SK-N-SH treated with all-trans-retinoic acid at 6 μM for 48 hours (cell line): ENCODE measurements around the gene KLHL40.

ENCODE experiments used
- ATAC-seq: fragments of 200-7000 bp; cut with Tn5 transposase; 3 replicates; pipeline ENCODE4 v1.9.1; 2020; ENCODE audit warnings: mild to moderate bottlenecking, moderate library complexity
- BACH2 ChIP-seq: fragments of 250-450 bp; sonication (Bioruptor Pico); IDR thresholded peaks from 2 replicates; pipeline ENCODE4 v1.9.0; 2021; ENCODE audit warnings: mild to moderate bottlenecking, borderline replicate concordance
- ESRRG ChIP-seq: fragments of 250-450 bp; sonication (Bioruptor Pico); IDR thresholded peaks from 2 replicates; pipeline ENCODE4 v1.6.1; 2021; ENCODE audit warnings: mild to moderate bottlenecking
- GLIS3 ChIP-seq: fragments of 250-450 bp; sonication (Bioruptor Pico); IDR thresholded peaks from 2 replicates; pipeline ENCODE4 v1.5.0; 2020; ENCODE audit warnings: mild to moderate bottlenecking, moderate library complexity
- OSR1 ChIP-seq: fragments of 250-450 bp; sonication (Bioruptor Pico); IDR thresholded peaks from 2 replicates; pipeline ENCODE4 v1.8.0; 2022; ENCODE audit warnings: moderate library complexity, mild to moderate bottlenecking, inconsistent platforms
- PATZ1 ChIP-seq: fragments of 250-450 bp; sonication (Bioruptor Pico); IDR thresholded peaks from 2 replicates; pipeline ENCODE4 v1.8.0; 2020; ENCODE audit warnings: mild to moderate bottlenecking, moderate library complexity, borderline replicate concordance
- RARB ChIP-seq: fragments of 250-450 bp; sonication (Bioruptor Pico); IDR thresholded peaks from 2 replicates; pipeline ENCODE4 v1.8.0; 2021; ENCODE audit warnings: mild to moderate bottlenecking, moderate library complexity
- SNAI2 ChIP-seq: fragments of 250-450 bp; sonication (Bioruptor Pico); IDR thresholded peaks from 2 replicates; pipeline ENCODE4 v1.5.0; 2020; ENCODE audit warnings: mild to moderate bottlenecking, moderate library complexity
- TCF4 ChIP-seq: fragments of 250-450 bp; sonication (Bioruptor Pico); IDR thresholded peaks from 2 replicates; pipeline ENCODE4 v1.8.0; 2021; ENCODE audit warnings: mild to moderate bottlenecking, moderate library complexity, borderline replicate concordance
- TOX ChIP-seq: fragments of 250-450 bp; sonication (Bioruptor Pico); IDR thresholded peaks from 2 replicates; pipeline ENCODE4 v1.8.0; 2021; ENCODE audit warnings: mild to moderate bottlenecking, moderate library complexity, borderline replicate concordance
- ZC3H10 ChIP-seq: fragments of 250-450 bp; sonication (Bioruptor Pico); IDR thresholded peaks from 2 replicates; pipeline ENCODE4 v1.5.1; 2021; ENCODE audit warnings: mild to moderate bottlenecking, moderate library complexity
- ZFP3 ChIP-seq: fragments of 250-450 bp; sonication (Bioruptor Pico); IDR thresholded peaks from 2 replicates; pipeline ENCODE4 v1.5.0; 2020; ENCODE audit warnings: mild to moderate bottlenecking, moderate library complexity
- ZFP30 ChIP-seq: fragments of 450-650 bp; formaldehyde crosslinking; IDR thresholded peaks from 2 replicates; pipeline ENCODE4 v1.5.0; 2022; ENCODE audit warnings: mild to moderate bottlenecking, moderate library complexity
- ZNF565 ChIP-seq: fragments of 450-650 bp; formaldehyde crosslinking; conservative IDR thresholded peaks from 2 replicates; pipeline ENCODE4 v1.5.0; 2020; ENCODE audit warnings: low read depth, mild to moderate bottlenecking, moderate library complexity
- ZNF8 ChIP-seq: fragments of 450-650 bp; formaldehyde crosslinking; IDR thresholded peaks from 2 replicates; pipeline ENCODE4 v1.5.0; 2020; ENCODE audit warnings: mild to moderate bottlenecking, moderate library complexity
- TF ChIP-seq, protein P1 (sequence below): fragments of 250-450 bp; sonication (Bioruptor Pico); IDR thresholded peaks from 2 replicates; pipeline ENCODE4 v1.5.0; 2020; ENCODE audit warnings: mild to moderate bottlenecking, moderate library complexity
- TF ChIP-seq, protein P2 (sequence below): fragments of 250-450 bp; sonication (Bioruptor Pico); IDR thresholded peaks from 2 replicates; pipeline ENCODE4 v1.8.0; 2021; ENCODE audit warnings: low read depth, mild to moderate bottlenecking, moderate library complexity, borderline replicate concordance
- TF ChIP-seq, protein P3 (sequence below): fragments of 250-450 bp; sonication (Bioruptor Pico); IDR thresholded peaks from 2 replicates; pipeline ENCODE4 v1.5.1; 2020; ENCODE audit warnings: low read depth, mild to moderate bottlenecking, moderate library complexity

KLHL40 gene

DNA sequence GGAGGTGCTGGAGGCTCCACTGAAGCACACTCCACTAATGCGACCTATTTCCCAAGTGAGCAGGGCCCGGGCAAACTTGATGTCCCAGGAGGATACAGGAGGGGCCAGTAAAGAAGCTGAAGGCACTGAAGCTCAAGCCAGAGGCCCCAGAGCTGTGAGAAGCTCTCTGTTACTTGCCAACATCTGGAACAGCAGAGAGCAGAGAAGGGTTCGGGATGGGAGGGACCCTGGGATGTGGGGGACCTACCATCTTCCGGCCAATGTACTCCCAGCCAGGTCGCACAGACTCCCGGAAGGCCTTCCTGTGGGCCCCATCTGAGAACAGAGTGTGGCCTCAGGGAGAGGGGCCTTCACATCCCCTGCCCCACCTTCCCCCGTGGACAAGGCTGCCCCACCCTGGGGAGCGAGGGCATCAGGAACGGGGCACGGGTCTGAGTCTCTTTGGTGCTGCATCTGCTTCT, 14.2 kb downstream of the KLHL40 start (continued):
- TF ChIP-seq, protein P1, sequence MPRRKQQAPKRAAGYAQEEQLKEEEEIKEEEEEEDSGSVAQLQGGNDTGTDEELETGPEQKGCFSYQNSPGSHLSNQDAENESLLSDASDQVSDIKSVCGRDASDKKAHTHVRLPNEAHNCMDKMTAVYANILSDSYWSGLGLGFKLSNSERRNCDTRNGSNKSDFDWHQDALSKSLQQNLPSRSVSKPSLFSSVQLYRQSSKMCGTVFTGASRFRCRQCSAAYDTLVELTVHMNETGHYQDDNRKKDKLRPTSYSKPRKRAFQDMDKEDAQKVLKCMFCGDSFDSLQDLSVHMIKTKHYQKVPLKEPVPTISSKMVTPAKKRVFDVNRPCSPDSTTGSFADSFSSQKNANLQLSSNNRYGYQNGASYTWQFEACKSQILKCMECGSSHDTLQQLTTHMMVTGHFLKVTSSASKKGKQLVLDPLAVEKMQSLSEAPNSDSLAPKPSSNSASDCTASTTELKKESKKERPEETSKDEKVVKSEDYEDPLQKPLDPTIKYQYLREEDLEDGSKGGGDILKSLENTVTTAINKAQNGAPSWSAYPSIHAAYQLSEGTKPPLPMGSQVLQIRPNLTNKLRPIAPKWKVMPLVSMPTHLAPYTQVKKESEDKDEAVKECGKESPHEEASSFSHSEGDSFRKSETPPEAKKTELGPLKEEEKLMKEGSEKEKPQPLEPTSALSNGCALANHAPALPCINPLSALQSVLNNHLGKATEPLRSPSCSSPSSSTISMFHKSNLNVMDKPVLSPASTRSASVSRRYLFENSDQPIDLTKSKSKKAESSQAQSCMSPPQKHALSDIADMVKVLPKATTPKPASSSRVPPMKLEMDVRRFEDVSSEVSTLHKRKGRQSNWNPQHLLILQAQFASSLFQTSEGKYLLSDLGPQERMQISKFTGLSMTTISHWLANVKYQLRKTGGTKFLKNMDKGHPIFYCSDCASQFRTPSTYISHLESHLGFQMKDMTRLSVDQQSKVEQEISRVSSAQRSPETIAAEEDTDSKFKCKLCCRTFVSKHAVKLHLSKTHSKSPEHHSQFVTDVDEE (CRISPR knock-in tag) = no peak
- TF ChIP-seq TOX (CRISPR knock-in tag) = no peak
- TF ChIP-seq SNAI2 (CRISPR knock-in tag) = no peak
- TF ChIP-seq, protein P2, sequence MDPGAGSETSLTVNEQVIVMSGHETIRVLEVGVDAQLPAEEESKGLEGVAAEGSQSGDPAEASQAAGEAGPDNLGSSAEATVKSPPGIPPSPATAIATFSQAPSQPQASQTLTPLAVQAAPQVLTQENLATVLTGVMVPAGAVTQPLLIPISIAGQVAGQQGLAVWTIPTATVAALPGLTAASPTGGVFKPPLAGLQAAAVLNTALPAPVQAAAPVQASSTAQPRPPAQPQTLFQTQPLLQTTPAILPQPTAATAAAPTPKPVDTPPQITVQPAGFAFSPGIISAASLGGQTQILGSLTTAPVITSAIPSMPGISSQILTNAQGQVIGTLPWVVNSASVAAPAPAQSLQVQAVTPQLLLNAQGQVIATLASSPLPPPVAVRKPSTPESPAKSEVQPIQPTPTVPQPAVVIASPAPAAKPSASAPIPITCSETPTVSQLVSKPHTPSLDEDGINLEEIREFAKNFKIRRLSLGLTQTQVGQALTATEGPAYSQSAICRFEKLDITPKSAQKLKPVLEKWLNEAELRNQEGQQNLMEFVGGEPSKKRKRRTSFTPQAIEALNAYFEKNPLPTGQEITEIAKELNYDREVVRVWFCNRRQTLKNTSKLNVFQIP = no peak
- TF ChIP-seq ZNF8 (CRISPR knock-in tag) = no peak
- TF ChIP-seq, protein P3, sequence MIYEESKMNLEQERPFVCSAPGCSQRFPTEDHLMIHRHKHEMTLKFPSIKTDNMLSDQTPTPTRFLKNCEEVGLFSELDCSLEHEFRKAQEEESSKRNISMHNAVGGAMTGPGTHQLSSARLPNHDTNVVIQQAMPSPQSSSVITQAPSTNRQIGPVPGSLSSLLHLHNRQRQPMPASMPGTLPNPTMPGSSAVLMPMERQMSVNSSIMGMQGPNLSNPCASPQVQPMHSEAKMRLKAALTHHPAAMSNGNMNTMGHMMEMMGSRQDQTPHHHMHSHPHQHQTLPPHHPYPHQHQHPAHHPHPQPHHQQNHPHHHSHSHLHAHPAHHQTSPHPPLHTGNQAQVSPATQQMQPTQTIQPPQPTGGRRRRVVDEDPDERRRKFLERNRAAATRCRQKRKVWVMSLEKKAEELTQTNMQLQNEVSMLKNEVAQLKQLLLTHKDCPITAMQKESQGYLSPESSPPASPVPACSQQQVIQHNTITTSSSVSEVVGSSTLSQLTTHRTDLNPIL = no peak
- no peak for TF ChIP-seq BACH2 (CRISPR knock-in tag)
- TF ChIP-seq RARB (CRISPR knock-in tag) = no peak
- no peak for TF ChIP-seq OSR1
- TF ChIP-seq ZNF565 (CRISPR knock-in tag) = no peak

DNA sequence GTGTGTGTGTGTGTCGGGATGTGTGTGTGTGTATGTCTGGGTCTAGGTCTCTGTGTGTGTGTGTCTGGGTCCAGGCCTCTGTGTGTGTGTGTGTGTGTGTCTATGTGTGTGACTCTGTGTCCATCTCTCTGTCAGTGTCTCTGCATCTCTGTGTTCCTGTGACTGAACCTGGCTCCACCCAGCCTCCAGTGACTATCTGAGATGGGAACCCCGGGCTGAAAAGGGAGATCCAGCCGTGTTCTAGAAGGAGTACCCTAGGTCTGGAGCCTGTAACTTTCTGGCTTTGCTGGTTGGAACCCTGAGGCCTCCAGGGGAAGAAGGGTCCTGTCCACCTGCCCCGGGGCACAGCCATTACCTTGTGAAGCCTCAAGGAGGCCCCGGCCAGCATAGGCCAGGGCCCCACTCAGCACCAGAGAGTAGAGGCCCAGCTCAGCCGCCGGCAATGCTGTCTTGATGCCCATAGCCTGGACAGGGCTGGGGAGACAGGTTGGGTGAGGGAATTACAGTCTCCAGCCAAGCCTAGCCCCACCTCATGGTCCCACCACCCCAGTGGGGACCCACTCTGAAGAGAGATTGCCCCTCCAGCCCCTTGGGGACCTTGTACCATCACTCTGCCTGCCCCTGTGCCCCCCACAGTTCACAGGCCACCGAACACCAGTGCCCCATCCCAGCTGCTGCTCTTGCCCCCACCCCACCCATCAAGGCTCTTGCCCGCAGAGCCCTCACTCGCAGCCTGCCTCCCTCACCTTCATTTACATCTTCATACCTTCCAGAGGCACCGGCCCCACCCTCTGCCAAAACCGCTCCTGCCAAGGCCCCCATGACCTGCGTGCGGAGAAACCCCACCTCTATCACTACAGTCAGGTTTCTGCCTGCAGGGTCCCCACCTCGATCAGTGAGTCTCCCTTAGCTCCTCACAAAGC, 15.3 kb downstream of the KLHL40 start:
- TF ChIP-seq, protein P1 (CRISPR knock-in tag) = no peak
- TF ChIP-seq PATZ1 (CRISPR knock-in tag) (no peak), GLIS3 (CRISPR knock-in tag) (no peak), ZC3H10 (CRISPR knock-in tag) (no peak), ZFP3 (CRISPR knock-in tag) (no peak)
- TF ChIP-seq, all 23 proteins: peak for 0
- ATAC-seq = no peak

- peak; percentile 75 for ATAC-seq
- TF ChIP-seq OSR1 = no peak
- no peak for TF ChIP-seq ESRRG (CRISPR knock-in tag)
- TF ChIP-seq GLIS3 (CRISPR knock-in tag) = no peak
- TF ChIP-seq TOX (CRISPR knock-in tag) = no peak
- no peak for TF ChIP-seq RARB (CRISPR knock-in tag)
- TF ChIP-seq TCF4 (CRISPR knock-in tag) = no peak
- no peak for TF ChIP-seq ZFP30 (CRISPR knock-in tag)
- no peak for TF ChIP-seq BACH2 (CRISPR knock-in tag)
- TF ChIP-seq, protein P2 = no peak
- TF ChIP-seq ZNF8 (CRISPR knock-in tag) = no peak
- TF ChIP-seq, protein P1 (CRISPR knock-in tag) = no peak
- no peak for TF ChIP-seq ZC3H10 (CRISPR knock-in tag)
- TF ChIP-seq SNAI2 (CRISPR knock-in tag) = no peak
These were observed 16.2 kb downstream of the KLHL40 start for GRCh38 chr3:42701371-42702065.
